HepG2 (cell line): Measurements from ENCODE around the gene KIAA0232. TPM values are rescaled to one million over a fixed set of nuclear protein-coding genes. Genes with fewer than 3 reads are reported as not detected.
A peak's percentile ranks its signal among the peaks of the same experiment; 100 is the strongest.

ENCODE experiments used
- AFF4 ChIP-seq: sonication (generic); formaldehyde crosslinking; IDR thresholded peaks from 2 replicates; pipeline ENCODE4 v1.4.0; 2020; ENCODE audit warnings: missing genetic modification reagents
- ETV5 ChIP-seq: IDR thresholded peaks from 2 replicates; pipeline ENCODE4 v1.6.1; 2018; ENCODE audit warnings: missing biosample characterization, missing genetic modification reagents, inconsistent platforms, borderline replicate concordance
- LBX2 ChIP-seq: sonication (generic); formaldehyde crosslinking; IDR thresholded peaks from 2 replicates; pipeline ENCODE4 v1.5.0; 2020; ENCODE audit warnings: missing genetic modification reagents, mild to moderate bottlenecking, borderline replicate concordance
- MXI1 ChIP-seq: IDR thresholded peaks from 3 replicates; pipeline ENCODE4 v1.6.1; 2012; ENCODE audit warnings: low read depth, low read length, inconsistent platforms, borderline replicate concordance
- NFAT5 ChIP-seq: sonication (generic); formaldehyde crosslinking; IDR thresholded peaks from 2 replicates; pipeline ENCODE4 v1.4.0; 2020; ENCODE audit warnings: missing genetic modification reagents
- NFE2 ChIP-seq: sonication (generic); formaldehyde crosslinking; IDR thresholded peaks from 2 replicates; pipeline ENCODE4 v1.4.0; 2020; ENCODE audit warnings: missing genetic modification reagents
- POGZ ChIP-seq: sonication (generic); formaldehyde crosslinking; IDR thresholded peaks from 2 replicates; pipeline ENCODE4 v1.4.0; 2020; ENCODE audit warnings: mild to moderate bottlenecking, missing genetic modification reagents
- SALL1 ChIP-seq: sonication (generic); formaldehyde crosslinking; IDR thresholded peaks from 2 replicates; pipeline ENCODE4 v1.8.0; 2022; ENCODE audit warnings: mild to moderate bottlenecking, missing genetic modification reagents
- SP2 ChIP-seq: sonication (generic); formaldehyde crosslinking; IDR thresholded peaks from 2 replicates; pipeline ENCODE4 v1.5.1; 2020; ENCODE audit warnings: mild to moderate bottlenecking, missing genetic modification reagents
- STAG1 ChIP-seq: sonication (generic); formaldehyde crosslinking; IDR thresholded peaks from 2 replicates; pipeline ENCODE4 v1.4.0; 2020; ENCODE audit warnings: missing genetic modification reagents
- TAF1 ChIP-seq: sonication (generic); formaldehyde crosslinking; IDR thresholded peaks from 2 replicates; pipeline ENCODE4 v1.4.0; 2020; ENCODE audit warnings: missing genetic modification reagents
- ZNF30 ChIP-seq: sonication (generic); formaldehyde crosslinking; IDR thresholded peaks from 2 replicates; pipeline ENCODE4 v1.5.0; 2020; ENCODE audit warnings: mild to moderate bottlenecking, missing genetic modification reagents
- ZNF609 ChIP-seq: sonication (generic); formaldehyde crosslinking; IDR thresholded peaks from 2 replicates; pipeline ENCODE4 v1.4.0; 2020; ENCODE audit warnings: mild to moderate bottlenecking, missing genetic modification reagents, borderline replicate concordance
- polyA plus RNA-seq, 8 experiments: library from polyadenylated mRNA; depleted of rRNA in 3 of 8; stranded (reverse) in 7 of 8; unstranded in 1 of 8; fragments of >200 nt; fragmentation: Illumina TruSeq in 4 of 8; extraction: Trizol in 4 of 8; gene quantifications; 2 replicates each; pipeline versions ENCODE4 v1.2.1 to v1.2.3, GENCODE V29; 2011 to 2016; ENCODE audit warnings: low read depth in 4 of 8, missing spikeins in 1 of 8, mixed read lengths in 1 of 8; ENCODE audit not compliant: insufficient read depth in 1 of 8
- total RNA-seq, 5 experiments: library from RNA; depleted of rRNA; stranded (reverse); fragments of >200 nt; fragmentation: Illumina TruSeq; extraction: Trizol; gene quantifications; 2 replicates each; pipeline ENCODE4 v1.2.3, GENCODE V29; 2016; ENCODE audit warnings: low read depth in 1 of 5

KIAA0232 gene
- total and polyA plus RNA-seq, 2 of the 13 experiments (the other 11 are each of a cell fraction or from before 2014, with no cell fraction given): 7.8 to 17.1 TPM

GRCh38 chr4:6909113-6909969 is 126.8 kb downstream of the KIAA0232 start, which contains the start of gene TBC1D14 (continued):
- TF ChIP-seq LBX2 (CRISPR knock-in tag) (no peak), NFE2 (CRISPR knock-in tag) (no peak), SALL1 (peak; percentile 11; the same call in 1 of the 2 replicates), ETV5 (CRISPR knock-in tag) (peak; percentile 49; the same call in 1 of the 2 replicates), MXI1 (no peak; the same call in 2 of the 3 replicates), AFF4 (CRISPR knock-in tag) (0 out of 2 replicates have a peak, but pooled peaks have one; percentile 51), NFAT5 (peak; percentile 42), TAF1 (peak; percentile 86), STAG1 (CRISPR knock-in tag) (no peak; the same call in 1 of the 2 replicates), ZNF30 (CRISPR knock-in tag) (no peak), ZNF609 (CRISPR knock-in tag) (no peak), POGZ (CRISPR knock-in tag) (no peak), SP2 (CRISPR knock-in tag) (no peak)
